Adipocyte (in vitro differentiated cells): Measurements from ENCODE around the gene CHRNB1.

Experiments used
- DNase-seq: peaks from one replicate; pipeline ENCODE4 v3.0.0-alpha.2; 2015; ENCODE audit warnings: low read depth
- H3K27me3 ChIP-seq: replicated peaks from 2 replicates; pipeline ENCODE4 v1.7.0; 2013; ENCODE audit warnings: mild to moderate bottlenecking, low read length, moderate library complexity; ENCODE audit not compliant: control insufficient read depth, insufficient read depth
- H3K36me3 ChIP-seq: 2 replicates; pipeline ENCODE4 v1.7.0; 2013; ENCODE audit warnings: low read length, mild to moderate bottlenecking, moderate library complexity; ENCODE audit not compliant: control insufficient read depth, insufficient read depth, severe bottlenecking
- H3K4me1 ChIP-seq: 2 replicates; pipeline ENCODE4 v1.7.0; 2013; ENCODE audit warnings: mild to moderate bottlenecking, low read length, moderate library complexity; ENCODE audit not compliant: control insufficient read depth, insufficient read depth
- H3K4me3 ChIP-seq: 2 replicates; pipeline ENCODE4 v1.7.0; 2013; ENCODE audit warnings: mild to moderate bottlenecking, low read length, moderate library complexity
- H3K9ac ChIP-seq: 2 replicates; pipeline ENCODE4 v1.7.0; 2013; ENCODE audit warnings: mild to moderate bottlenecking, low read length, moderate library complexity
- H3K9me3 ChIP-seq: 2 replicates; pipeline ENCODE4 v1.7.0; 2013; ENCODE audit warnings: mild to moderate bottlenecking, low read length, moderate library complexity; ENCODE audit not compliant: control insufficient read depth

CHRNB1 gene

GRCh38 chr17:7418472-7419152 is 26.2 kb upstream of the CHRNB1 start:
- peaks cover 3% of the 10 kb centered on the region for H3K4me1 ChIP-seq
- H3K9me3 ChIP-seq: peaks cover 3% of the 10 kb centered on the region
- DNase-seq: no peak
- no peak overlapping the region for H3K9ac ChIP-seq
- H3K4me3 ChIP-seq: no peak overlapping the region
- peaks cover 6% of the 10 kb centered on the region for H3K36me3 ChIP-seq
- no peaks in the 10 kb centered on the region for H3K27me3 ChIP-seq

- no peak for DNase-seq
- Histone ChIP-seq H3K9ac (no peak within 1 kb of the TSS), H3K4me1 (no peaks in the 10 kb centered on the region), H3K27me3 (no peaks in the 10 kb centered on the region), H3K9me3 (peaks cover 3% of the 10 kb centered on the region), H3K36me3 (peaks cover 6% of the 10 kb centered on the region), H3K4me3 (no peak within 1 kb of the TSS)
Observed at GRCh38 chr17:7419819-7420610, 24.8 kb upstream of the CHRNB1 start, which contains the start of gene SPEM1. TSS of gene SPEM1 (plus strand) at chr17:7420324. CDS start at chr17:7420385, 61 bp downstream.

GRCh38 chr17:7421186-7421585 is 23.7 kb upstream of the CHRNB1 start:
- no peaks in the 10 kb centered on the region for H3K4me1 ChIP-seq
- H3K27me3 ChIP-seq: no peaks in the 10 kb centered on the region
- H3K4me3 ChIP-seq: no peak overlapping the region
- H3K36me3 ChIP-seq: peaks cover 6% of the 10 kb centered on the region
- H3K9ac ChIP-seq: no peak overlapping the region
- no peak for DNase-seq
- H3K9me3 ChIP-seq: peaks cover 3% of the 10 kb centered on the region

GRCh38 chr17:7423679-7424078 is 21.2 kb upstream of the CHRNB1 start:
- Histone ChIP-seq H3K27me3 (no peaks in the 10 kb centered on the region), H3K9me3 (peaks cover 3% of the 10 kb centered on the region), H3K9ac (no peak overlapping the region), H3K36me3 (no peaks in the 10 kb centered on the region), H3K4me3 (no peak overlapping the region), H3K4me1 (no peaks in the 10 kb centered on the region)
- DNase-seq: no peak

- Histone ChIP-seq H3K9me3 (peaks cover 3% of the 10 kb centered on the region), H3K36me3 (no peaks in the 10 kb centered on the region), H3K27me3 (no peaks in the 10 kb centered on the region), H3K4me3 (no peak within 1 kb of the TSS), H3K4me1 (no peaks in the 10 kb centered on the region), H3K9ac (no peak within 1 kb of the TSS)
- DNase-seq: no peak
Observed at GRCh38 chr17:7425316-7425715, 19.5 kb upstream of the CHRNB1 start, which contains the start of gene SPEM2. TSS of gene SPEM2 (plus strand) at chr17:7425616. CDS start at chr17:7425689, 73 bp downstream.

GRCh38 chr17:7425756-7426155 is 19.1 kb upstream of the CHRNB1 start:
- Histone ChIP-seq H3K4me1 (no peaks in the 10 kb centered on the region), H3K9ac (no peak overlapping the region), H3K36me3 (no peaks in the 10 kb centered on the region)

GRCh38 chr17:7426203-7426863 is 18.5 kb upstream of the CHRNB1 start:
- Histone ChIP-seq H3K36me3 (no peaks in the 10 kb centered on the region), H3K4me1 (no peaks in the 10 kb centered on the region), H3K4me3 (no peak overlapping the region), H3K9ac (no peak overlapping the region), H3K27me3 (no peaks in the 10 kb centered on the region), H3K9me3 (no peaks in the 10 kb centered on the region)
- DNase-seq: no peak

More at GRCh38 chr17:7425756-7426155, 19.1 kb upstream of the CHRNB1 start:
- Histone ChIP-seq H3K4me3 (no peak overlapping the region), H3K9me3 (peaks cover 1% of the 10 kb centered on the region), H3K27me3 (no peaks in the 10 kb centered on the region)
- no peak for DNase-seq

- Histone ChIP-seq H3K4me3 (no peak overlapping the region), H3K9me3 (no peaks in the 10 kb centered on the region), H3K36me3 (no peaks in the 10 kb centered on the region), H3K27me3 (no peaks in the 10 kb centered on the region), H3K9ac (no peak overlapping the region), H3K4me1 (no peaks in the 10 kb centered on the region)
- no peak for DNase-seq
Observed at GRCh38 chr17:7426896-7427489, 17.9 kb upstream of the CHRNB1 start.

- H3K36me3 ChIP-seq: no peaks in the 10 kb centered on the region
- no peaks in the 10 kb centered on the region for H3K4me1 ChIP-seq
- DNase-seq: no peak
- H3K27me3 ChIP-seq: no peaks in the 10 kb centered on the region
- H3K9ac ChIP-seq: no peak overlapping the region
- H3K9me3 ChIP-seq: no peaks in the 10 kb centered on the region
- no peak overlapping the region for H3K4me3 ChIP-seq
Observed at GRCh38 chr17:7427549-7427948, 17.3 kb upstream of the CHRNB1 start.

GRCh38 chr17:7428557-7428956 is 16.3 kb upstream of the CHRNB1 start, which contains the start of gene SPEM3:
TSS of gene SPEM3 (plus strand) at chr17:7428857. CDS start at chr17:7428903, 46 bp downstream.
- Histone ChIP-seq H3K4me1 (no peaks in the 10 kb centered on the region), H3K9me3 (no peaks in the 10 kb centered on the region), H3K27me3 (no peaks in the 10 kb centered on the region), H3K4me3 (no peak within 1 kb of the TSS), H3K9ac (no peak within 1 kb of the TSS), H3K36me3 (no peaks in the 10 kb centered on the region)
- no peak for DNase-seq

GRCh38 chr17:7429722-7430121 is 15.1 kb upstream of the CHRNB1 start:
- Histone ChIP-seq H3K4me3 (no peak overlapping the region), H3K9ac (no peak overlapping the region), H3K27me3 (no peaks in the 10 kb centered on the region), H3K9me3 (no peaks in the 10 kb centered on the region), H3K4me1 (no peaks in the 10 kb centered on the region), H3K36me3 (no peaks in the 10 kb centered on the region)
- DNase-seq: no peak
